Endothelial cell of umbilical vein (primary cell): ENCODE results near the gene AP4B1. TPM values are rescaled to one million over a fixed set of nuclear protein-coding genes. Genes with fewer than 3 reads are reported as not detected.
"Not testable (repeated sequence)": the region's sequence is repeated elsewhere in the genome, so short reads cannot be mapped to it uniquely, and the experiment has no call there.

ENCODE experiments used
- BruUV-seq: library from RNA; stranded (reverse); fragments of 400-500 nt; replicated peaks from 2 replicates; lab custom pipeline; 2021; lab: Mats Ljungman, UMichigan
- CTCF ChIA-PET: fragments of 300-600, 350-600 bp; sonication (Branson Sonifier 250); formaldehyde crosslinking; loops from one replicate; lab custom pipeline; 2021; ENCODE audit warnings: antibody characterized with exemption, inconsistent platforms; lab: Charles Lee
- POLR2A ChIA-PET: fragments of 300-600, 350-600 bp; sonication (Branson Sonifier 250); formaldehyde crosslinking; loops from one replicate; lab custom pipeline; 2021; ENCODE audit warnings: antibody characterized with exemption, inconsistent platforms; lab: Charles Lee
- DNase-seq: peaks from one replicate; pipeline ENCODE4 v3.0.0-alpha.2; 2011; ENCODE audit warnings: low read depth, low spot score
- FAIRE-seq: peaks from 2 replicates; lab custom pipeline; 2011; peaks lifted over from hg19 to GRCh38; lab: Jason Lieb, UNC
- H2AFZ ChIP-seq: 2 replicates; pipeline ENCODE4 v1.6.0; 2012; ENCODE audit warnings: low read depth, low read length, control low read depth, inconsistent platforms
- H3K27ac ChIP-seq: 2 replicates; pipeline ENCODE4 v1.5.1; 2011; ENCODE audit warnings: low read depth, mild to moderate bottlenecking, control low read depth, low read length, moderate library complexity; ENCODE audit not compliant: insufficient read depth
- H3K27me3 ChIP-seq, 2 experiments: 2 replicates each; pipeline versions ENCODE4 v1.6.0 to v1.6.1; 2011; ENCODE audit warnings: low read length in 2 of 2, mixed read lengths in 1 of 2; ENCODE audit not compliant: control insufficient read depth in 2 of 2, insufficient read depth in 2 of 2
- H3K36me3 ChIP-seq, 2 experiments: 2 replicates in 1 of 2; 3 replicates in 1 of 2; pipeline ENCODE4 v1.5.1; 2011; ENCODE audit warnings: low read length in 2 of 2, mild to moderate bottlenecking in 1 of 2, moderate library complexity in 1 of 2; ENCODE audit not compliant: control insufficient read depth in 2 of 2, insufficient read depth in 2 of 2; ENCODE audit errors: extremely low read depth in 1 of 2
- H3K4me1 ChIP-seq: 3 replicates; pipeline ENCODE4 v1.5.1; 2011; ENCODE audit warnings: mild to moderate bottlenecking, low read length; ENCODE audit not compliant: control insufficient read depth, insufficient read depth; ENCODE audit errors: extremely low read depth
- H3K4me2 ChIP-seq: 2 replicates; pipeline ENCODE4 v1.6.1; 2011; ENCODE audit warnings: low read length, control low read depth, mixed read lengths; ENCODE audit not compliant: insufficient read depth
- H3K4me3 ChIP-seq, 3 experiments: fragments of 200-600 bp in 1 of 3; sonication (generic), shearing (Covaris generic) in 1 of 3; replicated peaks in 1 of 3; 2 replicates each; pipeline ENCODE4 v1.5.1; 2011 to 2016; ENCODE audit warnings: control low read depth in 3 of 3, low read length in 3 of 3, mild to moderate bottlenecking in 2 of 3, inconsistent platforms in 1 of 3, low read depth in 1 of 3, moderate library complexity in 1 of 3; ENCODE audit not compliant: insufficient read depth in 1 of 3
- H3K79me2 ChIP-seq: 2 replicates; pipeline ENCODE4 v1.6.0; 2012; ENCODE audit warnings: low read length, inconsistent platforms; ENCODE audit not compliant: control insufficient read depth, insufficient read depth
- H3K9ac ChIP-seq: replicated peaks from 2 replicates; pipeline ENCODE3; 2011; ENCODE audit warnings: low read length, control low read depth; ENCODE audit not compliant: insufficient read depth; ENCODE audit errors: extremely low read depth
- H3K9me1 ChIP-seq: replicated peaks from 3 replicates; pipeline ENCODE4 v1.6.0; 2011; ENCODE audit warnings: mild to moderate bottlenecking, low read length; ENCODE audit not compliant: control insufficient read depth, insufficient read depth; ENCODE audit errors: extremely low read depth
- H3K9me3 ChIP-seq: replicated peaks from 2 replicates; pipeline ENCODE4 v1.5.1; 2012; ENCODE audit warnings: low read length, inconsistent platforms; ENCODE audit not compliant: control insufficient read depth, insufficient read depth
- H4K20me1 ChIP-seq: replicated peaks from 2 replicates; pipeline ENCODE3; 2011; ENCODE audit warnings: mild to moderate bottlenecking, low read length; ENCODE audit not compliant: control insufficient read depth, insufficient read depth; ENCODE audit errors: extremely low read depth
- CTCF ChIP-seq, 2 donors: IDR thresholded peaks; 1 replicate in 1 of 2; 2 replicates in 1 of 2; pipeline ENCODE4 v1.5.1; 2011; ENCODE audit warnings: low read length in 2 of 2, mild to moderate bottlenecking in 2 of 2, moderate library complexity in 2 of 2, control low read depth in 1 of 2, inconsistent platforms in 1 of 2, low read depth in 1 of 2; ENCODE audit not compliant: insufficient read depth in 1 of 2; ENCODE audit errors: extremely low read depth in 1 of 2
- EZH2 ChIP-seq: IDR thresholded peaks from 2 replicates; pipeline ENCODE4 v1.6.1; 2012; ENCODE audit warnings: borderline replicate concordance, low read depth, mild to moderate bottlenecking, moderate library complexity, low read length, inconsistent platforms; ENCODE audit not compliant: severe bottlenecking
- FOS ChIP-seq: IDR thresholded peaks from 2 replicates; pipeline ENCODE4 v1.6.1; 2011; ENCODE audit warnings: mild to moderate bottlenecking, low read length, moderate library complexity, borderline replicate concordance; ENCODE audit not compliant: insufficient read depth
- GATA2 ChIP-seq: IDR thresholded peaks from 2 replicates; pipeline ENCODE4 v1.7.0; 2011; ENCODE audit warnings: low read depth, mild to moderate bottlenecking, moderate library complexity, mixed read lengths, low read length; ENCODE audit not compliant: insufficient read length, insufficient read depth
- MYC ChIP-seq: IDR thresholded peaks from one replicate; pipeline ENCODE4 v1.6.1; 2011; ENCODE audit warnings: mild to moderate bottlenecking, low read depth, low read length
- dilution Hi-C: fragments of 300-500 bp; cut with MboI; formaldehyde crosslinking; loops from one replicate; pipeline ENCODE4 v1.15.0; 2019; ENCODE audit warnings: low sequenced_read_pairs; ENCODE audit not compliant: extremely low pct_ligation_motif_present
- intact Hi-C: fragments of 100-400 bp; cut with micrococcal nuclease; formaldehyde crosslinking; loops from one replicate; pipeline ENCODE4 v1.10.0; 2022
- polyA plus RNA-seq, 4 experiments: library from polyadenylated mRNA; depleted of rRNA in 3 of 4; stranded (reverse) in 3 of 4; unstranded in 1 of 4; fragments of >200 nt; gene quantifications; 2 replicates each; pipeline versions ENCODE4 v1.2.1 to v1.2.3, GENCODE V29; 2011 to 2012; ENCODE audit warnings: missing spikeins in 1 of 4
- total RNA-seq: library from RNA; stranded (reverse); gene quantifications from 2 replicates; pipeline ENCODE4 v1.2.3, GENCODE V29; 2021
- TF ChIP-seq, protein P1 (sequence below): IDR thresholded peaks from 2 replicates; pipeline ENCODE4 v1.6.1; 2011; ENCODE audit not compliant: insufficient read depth, insufficient read length

Gene AP4B1
- total and polyA plus RNA-seq, 2 donors (not counting 3 experiments of a cell fraction or from before 2014, with no cell fraction given) = 21.9 to 33.0 TPM

GRCh38 chr1:113854234-113854633 is 50.4 kb downstream of the AP4B1 start:
- no peak overlapping the region for H3K4me3 ChIP-seq
- H2AFZ ChIP-seq = no peak overlapping the region
- no peaks in the 10 kb centered on the region for H3K9me3 ChIP-seq
- H3K9me1 ChIP-seq = no peaks in the 10 kb centered on the region
- FAIRE-seq (no peak), DNase-seq (no peak)
- dilution Hi-C loops (no loop called here), intact Hi-C loops (no loop called here)
- ChIA-PET CTCF (interaction anchor here (1.4 to 4.4 kb wide), 2 partner anchors 18 to 27 kb away, joined by 3 to 24 read pairs; no protein-coding TSS in a partner anchor), POLR2A (no interaction called here)
- H3K27ac ChIP-seq = no peak overlapping the region
- BruUV-seq = no TSS peak
- no peaks in the 10 kb centered on the region for H3K27me3 ChIP-seq
- H3K4me2 ChIP-seq = no peak overlapping the region
- no peaks in the 10 kb centered on the region for H3K36me3 ChIP-seq
- H4K20me1 ChIP-seq = no peaks in the 10 kb centered on the region
- TF ChIP-seq EZH2 (no peak), FOS (no peak), MYC (no peak), GATA2 (no peak), CTCF (IDR thresholded peaks at IDR 0.05; ENCODE audit: extremely low read depth in 1 of 2, insufficient read depth in 1 of 2, low read depth in 1 of 2, low read length in 2 of 2) (no peak)
- TF ChIP-seq, protein P1, sequence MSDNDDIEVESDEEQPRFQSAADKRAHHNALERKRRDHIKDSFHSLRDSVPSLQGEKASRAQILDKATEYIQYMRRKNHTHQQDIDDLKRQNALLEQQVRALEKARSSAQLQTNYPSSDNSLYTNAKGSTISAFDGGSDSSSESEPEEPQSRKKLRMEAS = no peak
- no peaks in the 10 kb centered on the region for H3K79me2 ChIP-seq
- no peak overlapping the region for H3K9ac ChIP-seq
- H3K4me1 ChIP-seq = no peaks in the 10 kb centered on the region

GRCh38 chr1:113852694-113853093 is 51.9 kb downstream of the AP4B1 start:
- H2AFZ ChIP-seq, H3K79me2 ChIP-seq, H3K9me1 ChIP-seq, POLR2A ChIA-PET, DNase-seq, H3K4me3 ChIP-seq, H3K27me3 ChIP-seq, H3K9ac ChIP-seq, dilution Hi-C loops, CTCF ChIA-PET, H3K36me3 ChIP-seq, FAIRE-seq, H4K20me1 ChIP-seq, H3K9me3 ChIP-seq, H3K27ac ChIP-seq, BruUV-seq, intact Hi-C loops, H3K4me1 ChIP-seq, H3K4me2 ChIP-seq: not testable (repeated sequence)
